Middle frontal gyrus (tissue), 1 donor: ENCODE measurements around the gene TEC.
"Not testable (repeated sequence)": the region's sequence is repeated elsewhere in the genome, so short reads cannot be mapped to it uniquely, and the experiment has no call there.

ENCODE experiments used
- DNase-seq: peaks from one replicate; pipeline ENCODE4 v3.0.0-alpha.2; 2015; ENCODE audit warnings: low spot score; ENCODE audit errors: extremely low spot score

The TEC gene

DNA sequence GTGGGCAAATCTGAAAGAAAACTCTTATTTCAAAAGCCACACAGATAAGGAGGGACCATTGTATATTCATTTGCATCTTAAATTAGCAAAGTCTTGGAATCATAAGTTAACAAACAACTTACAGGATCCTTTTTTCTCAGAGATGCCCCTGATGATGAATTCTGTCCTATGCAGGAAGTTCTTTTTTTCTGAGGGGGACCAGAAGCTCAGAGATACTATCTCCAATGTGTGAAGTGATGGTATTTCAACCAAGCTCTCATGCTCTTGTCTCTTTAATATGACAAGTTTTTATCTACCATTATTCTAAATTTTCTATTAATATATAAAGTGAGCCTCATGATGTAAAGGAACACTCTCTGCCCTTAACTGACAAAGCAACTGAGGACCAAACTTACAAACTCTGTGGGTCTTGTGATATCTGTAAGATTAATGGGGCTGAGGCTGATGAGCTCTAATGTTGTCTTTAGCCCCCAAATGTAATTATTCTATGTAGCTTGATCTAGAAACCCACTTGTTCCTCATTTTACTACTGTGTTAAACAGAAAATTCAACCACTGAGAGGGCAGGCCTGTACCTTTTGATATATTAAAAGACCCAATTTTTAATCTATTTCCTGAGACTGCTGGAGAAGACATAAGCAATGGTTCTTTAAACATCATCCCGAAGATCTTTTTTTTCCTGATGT, 27.0 kb downstream of the TEC start:
- DNase-seq, result no peak

- no peak for DNase-seq
These were observed 27.9 kb downstream of the TEC start for GRCh38 chr4:48241731-48242130.

GRCh38 chr4:48237996-48238645, 31.5 kb downstream of the TEC start:
- DNase-seq, result no peak

DNA sequence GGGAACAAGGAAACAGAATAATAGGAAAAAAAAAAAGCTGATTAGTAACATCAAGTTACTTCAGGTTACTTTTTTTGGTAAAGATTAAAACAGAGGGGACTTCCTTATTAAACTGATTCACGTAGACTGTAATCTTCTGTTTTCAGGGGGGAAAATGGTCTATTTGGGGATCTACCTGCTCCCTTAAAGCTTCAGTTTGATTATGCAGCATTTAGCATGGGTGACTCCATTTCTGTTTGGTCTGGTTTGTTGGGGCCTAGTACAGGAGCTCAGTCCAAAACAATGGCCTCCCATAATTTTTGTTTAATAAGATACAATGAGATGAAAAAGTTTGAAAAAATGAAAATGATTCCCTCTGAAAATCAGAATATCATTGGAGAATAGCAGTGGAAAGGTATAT, 34.6 kb downstream of the TEC start:
- no peak for DNase-seq

DNA sequence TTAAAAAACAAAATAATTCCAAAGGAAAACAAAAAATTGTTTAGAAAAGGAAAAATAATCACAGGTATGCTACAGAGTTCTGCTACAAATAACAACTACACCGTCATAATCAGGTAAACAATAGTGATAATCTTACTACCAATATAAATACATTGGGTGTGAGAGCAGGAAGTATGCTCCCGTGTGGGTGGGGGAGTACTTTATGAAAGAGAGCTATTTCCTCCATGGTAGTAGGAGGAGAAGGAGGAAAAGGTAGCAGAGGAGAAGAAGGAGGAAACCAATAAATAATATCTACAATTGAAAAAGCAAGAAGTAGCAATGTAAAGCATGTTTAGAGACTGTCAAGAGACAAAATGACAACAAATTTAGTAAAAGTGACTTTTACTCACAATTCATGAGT, 35.1 kb downstream of the TEC start:
- DNase-seq, result no peak

DNA sequence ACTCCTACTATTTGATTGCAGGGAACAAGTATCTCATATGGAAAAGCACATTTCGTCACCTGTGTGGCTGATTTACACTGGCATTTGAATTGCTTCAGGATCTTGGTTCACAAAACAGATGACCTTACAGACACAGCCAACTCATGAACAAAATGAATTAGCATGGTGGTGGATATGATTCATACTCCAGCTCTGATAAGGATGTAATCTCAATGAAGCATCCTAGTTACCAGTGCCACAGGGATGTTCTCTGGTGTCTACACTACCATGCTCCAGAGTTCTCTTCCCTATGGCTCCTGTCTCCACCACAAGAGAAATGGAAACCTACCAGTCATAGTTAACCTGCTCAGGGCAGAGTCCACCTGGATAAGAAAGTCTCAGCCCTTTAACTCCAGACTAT, 40.7 kb downstream of the TEC start:
- no peak for DNase-seq

DNA sequence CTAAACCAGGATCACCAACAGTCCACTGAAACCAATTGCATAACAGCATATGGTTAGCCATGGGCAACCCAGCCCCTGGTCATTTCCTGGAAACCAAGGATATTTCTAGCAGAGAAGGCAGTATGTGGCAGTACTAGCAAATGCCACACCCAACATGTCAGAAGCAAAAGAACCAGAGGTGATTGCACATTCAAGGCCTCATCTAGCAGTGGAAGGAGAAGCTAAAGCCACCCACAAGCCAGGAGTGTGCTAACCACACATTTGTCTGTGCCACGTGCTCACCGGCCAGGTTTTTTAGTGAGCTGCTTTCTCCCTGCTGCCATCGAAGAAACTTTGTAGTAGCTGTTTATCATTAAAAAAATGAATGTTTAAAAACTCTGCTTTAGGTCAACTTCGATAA, 42.0 kb downstream of the TEC start:
- no peak for DNase-seq

- DNase-seq, result no peak
These were observed 43.4 kb downstream of the TEC start for GRCh38 chr4:48226199-48226598.

- no peak for DNase-seq
These were observed 44.1 kb downstream of the TEC start for GRCh38 chr4:48225368-48226141.

DNA sequence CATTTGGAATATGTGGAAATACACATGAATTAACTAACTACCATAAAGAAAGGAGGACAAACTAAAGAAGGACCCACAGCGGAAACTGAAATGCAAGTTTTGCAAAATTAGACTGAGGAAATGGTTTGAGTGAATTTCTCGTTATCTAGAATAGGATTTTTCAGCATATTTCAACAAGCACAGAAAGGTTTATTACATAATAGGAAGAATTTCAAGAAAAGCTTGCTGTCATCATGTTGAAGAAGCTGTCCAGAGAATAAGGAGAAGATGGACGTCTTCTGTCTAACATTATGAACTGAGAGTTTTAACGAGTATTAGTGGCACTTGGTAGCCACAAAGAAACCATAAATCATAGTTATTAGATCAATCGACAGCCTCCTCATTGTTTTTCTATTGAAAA, 45.0 kb downstream of the TEC start:
- no peak for DNase-seq

- DNase-seq, result no peak
These were observed 45.9 kb downstream of the TEC start for GRCh38 chr4:48223633-48224295.

DNA sequence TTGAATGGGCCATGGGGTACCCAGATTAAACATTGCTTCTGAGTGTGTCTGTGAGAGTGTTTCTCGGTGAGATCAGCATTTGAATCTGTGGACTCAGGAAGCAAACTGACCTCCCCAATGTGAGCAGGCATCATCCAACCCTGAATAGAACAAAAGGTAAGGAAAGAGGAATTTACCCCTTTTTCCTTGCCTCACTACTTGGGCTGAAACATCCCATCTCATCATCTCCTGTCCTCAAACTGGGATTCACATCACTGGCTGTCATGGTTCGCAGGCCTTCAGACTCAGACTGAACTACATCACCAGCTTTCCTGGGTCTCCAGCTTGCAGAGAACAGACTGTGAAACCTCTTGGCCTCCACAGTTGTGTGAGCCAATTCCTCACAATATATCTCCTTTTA, 47.1 kb downstream of the TEC start:
- no peak for DNase-seq

- DNase-seq, result not testable (repeated sequence)
These were observed 50.2 kb downstream of the TEC start for GRCh38 chr4:48219430-48219829.

- DNase-seq, result no peak
These were observed 53.1 kb downstream of the TEC start for GRCh38 chr4:48216563-48216962.

- no peak for DNase-seq
These were observed 53.7 kb downstream of the TEC start for GRCh38 chr4:48215977-48216376.

DNA sequence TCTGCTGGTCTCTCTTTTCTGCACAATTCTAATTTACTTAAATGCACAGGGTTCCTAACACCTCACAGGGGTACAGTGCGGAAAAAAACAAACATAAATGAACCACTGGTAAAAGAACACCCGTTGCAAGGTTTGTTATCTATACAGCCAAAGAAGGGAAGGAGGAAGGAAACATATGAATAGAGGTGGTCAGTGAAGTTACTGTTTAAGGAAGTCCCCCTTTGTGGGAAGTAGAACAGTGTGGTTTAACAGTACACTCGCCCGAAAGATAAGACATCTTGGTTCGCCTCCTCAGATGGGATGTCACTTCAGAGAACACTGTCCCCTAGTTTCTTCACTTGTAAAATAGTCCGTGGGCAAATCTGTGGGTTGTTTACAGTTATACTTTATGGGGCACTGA, 57.5 kb downstream of the TEC start:
- DNase-seq, result no peak

DNA sequence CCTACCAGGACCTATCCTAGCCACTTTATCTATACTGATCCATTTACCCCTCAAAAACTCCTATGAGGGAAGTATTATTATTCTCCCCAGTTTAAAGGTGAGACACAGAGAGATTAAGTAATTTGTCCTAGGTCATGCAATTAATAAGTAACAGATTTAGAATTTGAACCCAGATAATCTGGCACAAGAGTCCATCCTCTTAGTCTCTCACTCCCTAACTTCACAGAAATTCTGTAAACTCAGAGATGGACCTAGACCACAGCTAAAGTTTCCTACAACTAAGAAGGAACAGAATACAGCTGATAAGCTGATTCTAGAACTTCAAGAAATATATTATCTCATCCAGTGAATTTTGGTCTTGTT, 58.7 kb downstream of the TEC start:
- no peak for DNase-seq

- DNase-seq, result no peak
These were observed 64.0 kb downstream of the TEC start for GRCh38 chr4:48205626-48206025.

DNA sequence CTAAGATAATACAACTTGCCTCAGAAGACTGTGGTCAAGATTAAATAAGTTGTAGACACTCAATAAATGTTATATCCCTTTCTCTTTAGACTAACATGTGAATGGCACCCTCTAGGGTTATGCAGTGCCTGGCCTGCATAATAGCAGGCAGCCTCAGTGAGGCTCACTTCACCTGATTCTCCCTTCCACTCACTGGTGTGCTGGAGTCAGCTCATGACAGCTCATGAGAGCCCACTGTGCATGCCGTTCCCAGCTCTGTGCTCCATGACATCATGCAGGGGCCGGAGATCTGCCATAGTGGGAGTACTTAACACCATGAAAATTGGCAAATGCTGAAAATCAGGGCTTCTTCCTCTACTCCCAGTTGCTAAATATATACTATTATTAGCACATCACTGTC, 64.5 kb downstream of the TEC start:
- DNase-seq, result no peak

GRCh38 chr4:48203819-48204218, 65.8 kb downstream of the TEC start:
- DNase-seq, result no peak

DNA sequence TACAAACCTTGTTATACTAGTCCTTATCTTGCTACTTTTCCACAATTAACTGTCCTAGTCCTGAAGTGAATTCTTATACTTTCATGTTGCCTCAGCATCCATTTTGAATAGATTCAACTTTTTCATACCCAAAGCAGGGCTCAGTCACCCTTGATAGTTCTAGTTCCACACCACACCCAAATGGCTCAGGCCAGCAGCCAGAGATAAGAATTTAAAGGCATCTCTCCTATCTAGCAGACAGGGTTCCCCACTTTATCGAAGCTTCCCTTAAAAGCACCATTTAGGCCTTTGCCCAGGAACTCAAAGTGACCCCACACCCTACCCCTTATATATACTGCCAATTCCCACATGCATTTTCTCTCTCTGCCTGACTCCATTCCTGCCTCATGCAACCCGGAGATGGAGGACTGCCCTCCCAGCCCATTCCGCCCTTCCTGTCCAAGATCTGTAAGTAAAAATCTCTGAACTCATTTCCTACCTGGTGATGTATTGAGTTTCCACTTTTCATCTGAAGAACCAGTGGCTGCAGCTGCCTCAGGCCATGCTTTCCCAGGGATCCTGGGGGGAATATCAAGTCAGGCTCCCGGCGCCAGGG, 71.9 kb downstream of the TEC start:
- no peak for DNase-seq
